ENCODE measurements around the gene KDELR1.

The KDELR1 gene

DNA sequence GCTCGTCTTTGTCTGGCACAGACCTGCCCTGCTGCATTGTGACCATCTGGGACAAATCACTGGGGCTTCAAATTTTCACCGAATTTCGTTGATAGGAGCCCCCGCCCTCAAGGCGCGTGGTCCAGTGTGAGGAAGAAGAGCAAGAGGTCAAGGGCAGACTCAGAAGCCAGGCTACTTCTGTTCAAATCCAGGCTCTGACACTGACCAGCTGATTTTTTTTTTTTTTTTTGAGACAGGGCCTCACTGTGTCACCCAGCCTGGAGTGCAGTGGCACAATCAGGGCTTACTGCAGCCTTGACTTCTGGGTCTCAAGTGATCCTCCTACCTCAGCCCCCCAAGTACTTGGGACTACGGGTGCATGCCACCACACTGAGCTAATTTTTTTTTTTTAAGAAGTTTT is 20.0 kb downstream of the KDELR1 start:
- DNase-seq (ENCODE audit: low spot score): no peak

GRCh38 chr19:48370955-48371354 is 20.4 kb downstream of the KDELR1 start:
- no peak for DNase-seq (ENCODE audit: low spot score)

DNA sequence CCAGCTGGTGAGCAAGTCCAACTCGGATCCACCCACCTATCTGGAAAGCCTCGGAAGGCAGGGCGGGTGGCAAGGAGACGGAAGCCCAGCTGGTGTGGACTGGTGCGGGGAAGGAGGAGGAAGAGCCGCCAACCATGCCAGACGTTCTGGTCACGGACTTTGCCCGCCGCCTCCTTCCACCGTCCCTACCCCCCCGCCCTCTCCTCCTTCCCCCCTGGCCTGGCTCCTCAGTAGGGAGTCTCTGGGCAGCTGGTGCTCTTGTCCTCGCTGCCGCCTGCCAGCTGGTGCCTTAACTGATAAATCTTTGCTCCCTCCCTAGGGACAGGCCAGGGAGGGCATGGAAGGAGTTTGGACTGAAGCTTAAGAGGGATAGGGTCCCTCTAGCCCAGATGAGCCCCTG is 22.4 kb downstream of the KDELR1 start:
- DNase-seq (ENCODE audit: low spot score): peak; percentile 55

- DNase-seq (ENCODE audit: low spot score): no peak
These were observed 23.5 kb downstream of the KDELR1 start for GRCh38 chr19:48367855-48368254.

DNA sequence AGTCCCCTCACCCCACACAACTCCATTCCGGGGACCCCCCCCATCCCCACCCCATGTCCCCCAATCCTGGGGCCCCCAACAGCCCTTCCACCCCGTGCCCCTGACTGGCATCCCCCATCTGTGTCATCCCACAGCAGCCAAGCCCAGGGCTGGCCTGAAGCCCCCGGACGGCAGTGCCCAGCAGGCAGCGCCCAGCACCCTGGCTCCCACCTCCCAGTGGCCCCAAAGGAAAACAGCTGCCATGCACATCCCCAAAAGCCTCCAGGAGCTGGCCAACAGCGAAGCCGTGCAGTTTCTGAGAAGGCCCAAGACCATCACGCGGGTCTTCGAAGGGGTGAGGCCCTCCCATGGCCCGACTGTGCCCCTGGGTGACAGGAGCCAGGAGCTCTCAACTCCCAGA is 25.7 kb downstream of the KDELR1 start:
- no peak for DNase-seq (ENCODE audit: low spot score)

DNA sequence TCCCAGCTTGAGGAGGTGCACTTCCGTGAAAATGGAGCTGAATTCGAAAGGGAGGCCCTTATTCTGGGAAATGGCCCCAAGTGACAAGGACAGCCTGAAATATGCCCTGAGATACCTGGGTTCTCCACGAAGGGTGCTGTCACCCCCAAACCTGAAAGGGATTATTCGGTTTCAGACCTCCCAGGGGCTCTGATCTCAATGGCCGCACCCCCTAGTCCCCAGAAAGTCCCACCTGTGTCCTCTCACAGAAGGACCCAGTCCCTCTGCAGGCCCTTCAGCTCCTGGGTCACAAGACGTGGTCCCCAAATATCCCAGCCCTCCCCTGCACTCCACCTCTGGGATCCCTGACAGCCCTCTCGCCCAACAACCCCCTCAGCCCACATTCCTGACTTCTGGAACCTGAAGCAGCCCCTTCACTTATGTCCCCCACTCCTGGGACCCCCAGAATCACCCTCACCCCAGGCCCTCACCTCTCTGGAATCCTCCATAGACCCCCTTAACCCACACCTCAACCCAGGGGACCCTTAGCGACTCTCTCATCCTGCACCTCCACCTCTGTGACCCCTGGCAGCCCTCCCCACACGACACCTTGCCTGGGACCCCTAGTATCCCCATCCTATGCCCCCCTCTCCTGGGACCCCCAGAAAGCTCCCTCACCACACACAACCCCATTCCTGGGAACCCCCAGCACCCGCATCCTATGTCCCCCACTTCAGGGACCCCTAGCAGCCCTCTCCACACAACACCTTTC is 26.6 kb downstream of the KDELR1 start:
- DNase-seq (ENCODE audit: low spot score): no peak

GRCh38 chr19:48363810-48364597 is 27.3 kb downstream of the KDELR1 start, which contains the start of the genes SYNGR4 and TMEM143:
TSS of gene SYNGR4 (plus strand) at chr19:48364367. CDS start at chr19:48365843, 1,476 bp downstream.
TSS of gene TMEM143 (minus strand) at chr19:48363940. CDS start at chr19:48363920, 20 bp downstream.
- DNase-seq (ENCODE audit: low spot score): peak; percentile 97

DNA sequence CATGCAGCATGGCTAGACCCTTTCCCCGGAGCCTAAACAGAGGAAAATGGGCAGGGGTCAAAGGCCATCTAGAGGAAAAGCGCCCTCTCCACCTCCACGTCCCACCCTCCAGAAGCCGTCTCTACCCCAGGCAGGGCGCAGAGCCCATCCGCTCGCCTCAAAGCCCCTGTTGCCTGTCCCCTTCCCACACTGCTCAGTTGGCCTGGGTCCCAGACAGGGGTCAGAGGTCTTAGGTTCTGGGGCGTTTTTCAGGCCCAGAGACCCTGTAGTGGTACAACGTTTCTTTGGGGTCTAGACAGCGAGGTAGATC is 27.9 kb downstream of the KDELR1 start:
- DNase-seq (ENCODE audit: low spot score): no peak

GRCh38 chr19:48362716-48363499 is 28.4 kb downstream of the KDELR1 start:
- DNase-seq (ENCODE audit: low spot score): peak; percentile 90

DNA sequence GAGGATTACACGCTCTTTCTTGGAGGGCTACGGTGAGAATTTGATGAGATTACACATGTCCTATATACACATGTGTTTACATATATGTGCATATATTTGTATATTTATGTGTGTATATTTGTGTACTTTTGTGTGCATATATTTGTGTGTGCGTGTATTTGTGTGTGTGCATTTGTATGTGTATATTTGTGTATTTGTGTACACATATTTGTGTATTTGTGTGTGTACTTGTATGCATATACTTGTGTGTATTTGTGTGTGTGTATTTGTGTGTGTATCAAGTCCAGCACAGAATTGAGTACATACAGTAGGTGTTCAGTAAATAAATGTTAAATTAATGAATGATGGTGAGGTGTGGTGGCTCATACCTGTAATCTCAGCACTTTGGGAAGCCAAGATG is 29.4 kb downstream of the KDELR1 start:
- no peak for DNase-seq (ENCODE audit: low spot score)

DNA sequence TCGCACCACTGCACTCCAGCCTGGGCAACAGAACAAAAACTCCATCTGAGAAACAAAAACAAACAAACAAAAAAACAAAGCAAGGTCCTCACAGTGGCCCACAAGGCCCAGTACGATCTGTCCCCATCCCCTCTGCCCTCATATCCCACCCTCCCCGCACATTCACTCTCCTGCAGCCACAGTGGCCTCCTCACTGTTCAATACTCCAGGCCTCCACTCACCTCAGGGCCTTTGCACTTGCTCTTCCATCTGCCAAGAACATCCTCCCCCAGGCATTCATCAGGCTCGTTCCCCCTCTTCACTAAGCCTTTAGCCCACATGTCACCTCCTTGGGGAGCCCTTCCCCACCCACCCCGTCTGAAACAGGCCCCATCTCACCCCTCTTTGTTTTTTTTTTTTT is 32.2 kb downstream of the KDELR1 start:
- DNase-seq (ENCODE audit: low spot score): no peak

GRCh38 chr19:48355365-48355954 is 35.9 kb downstream of the KDELR1 start:
- DNase-seq (ENCODE audit: low spot score): no peak

DNA sequence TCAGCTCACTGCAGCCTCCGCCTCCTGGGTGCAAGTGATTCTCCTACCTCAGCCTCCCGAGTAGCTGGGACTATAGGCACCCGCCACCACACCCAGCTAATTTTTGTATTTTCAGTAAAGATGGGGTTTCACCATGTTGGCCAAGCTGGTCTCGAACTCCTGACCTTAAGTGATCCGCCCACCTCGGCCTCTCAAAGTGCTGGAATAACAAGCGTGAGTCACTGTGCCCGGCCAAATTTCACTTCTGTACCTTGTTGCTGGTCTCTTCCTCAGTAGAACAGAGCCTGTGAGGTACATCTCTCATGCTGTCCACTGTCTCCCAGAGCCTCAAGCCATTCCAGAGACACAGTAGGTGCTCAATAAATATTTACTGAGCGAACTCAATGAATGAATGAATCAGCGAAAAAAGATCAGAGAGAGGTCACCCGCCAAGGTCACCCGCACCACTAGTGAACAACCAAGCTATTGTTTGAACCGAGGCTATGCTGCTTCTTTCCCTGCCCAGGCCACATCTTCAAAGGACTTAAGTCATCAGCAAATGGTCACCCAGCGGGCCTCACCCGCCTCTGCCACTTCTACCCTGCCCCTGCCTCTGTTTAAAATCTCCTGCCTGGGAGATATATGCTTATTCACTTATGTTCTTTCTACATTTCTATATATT is 36.9 kb downstream of the KDELR1 start:
- DNase-seq (ENCODE audit: low spot score): no peak

GRCh38 chr19:48353677-48354076 is 37.7 kb downstream of the KDELR1 start:
- no peak for DNase-seq (ENCODE audit: low spot score)

GRCh38 chr19:48351341-48351752 is 40.0 kb downstream of the KDELR1 start:
- DNase-seq (ENCODE audit: low spot score): no peak

- DNase-seq (ENCODE audit: low spot score): no peak
These were observed 40.5 kb downstream of the KDELR1 start for GRCh38 chr19:48350856-48351255.

- DNase-seq (ENCODE audit: low spot score): no peak
These were observed 42.6 kb downstream of the KDELR1 start for GRCh38 chr19:48348737-48349136.

GRCh38 chr19:48348045-48348444 is 43.3 kb downstream of the KDELR1 start:
- DNase-seq (ENCODE audit: low spot score): no peak

DNA sequence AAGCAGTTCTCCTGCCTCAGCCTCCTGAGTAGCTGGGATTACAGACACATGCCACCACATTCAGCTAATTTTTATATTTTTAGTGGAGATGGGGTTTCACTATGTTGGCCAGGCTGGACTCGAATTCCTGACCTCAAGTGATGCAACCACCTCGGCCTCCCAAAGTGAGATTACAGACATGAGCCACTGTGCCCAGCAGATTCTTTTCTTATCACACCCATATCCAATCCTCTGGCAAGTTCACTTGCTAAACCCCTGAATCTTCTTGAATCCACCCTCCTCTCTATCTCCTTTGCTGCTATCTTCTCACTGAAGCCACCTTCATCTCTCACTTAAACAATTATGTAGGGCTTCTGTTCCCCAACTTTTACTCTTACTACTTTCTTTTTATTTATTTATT is 45.2 kb downstream of the KDELR1 start:
- no peak for DNase-seq (ENCODE audit: low spot score)

- DNase-seq (ENCODE audit: low spot score): no peak
These were observed 46.5 kb downstream of the KDELR1 start for GRCh38 chr19:48344892-48345291.

- no peak for DNase-seq (ENCODE audit: low spot score)
These were observed 48.4 kb downstream of the KDELR1 start for GRCh38 chr19:48342841-48343540.

Measured in SK-N-DZ (cell line).